Measurements from ENCODE around the gene CRACDL. TPM values are rescaled to one million over a fixed set of nuclear protein-coding genes. Genes with fewer than 3 reads are reported as not detected.

The CRACDL gene
- polyA plus RNA-seq, 1 experiment, result not detected

- CTCF ChIA-PET, result no interaction called here
- Histone ChIP-seq H3K36me3 (ENCODE audit: control insufficient read depth, insufficient read depth, low read length) (no peaks in the 10 kb centered on the region), H3K4me3 (ENCODE audit: low read depth, low read length) (no peak overlapping the region), H3K27me3 (ENCODE audit: control insufficient read depth, insufficient read depth, low read length) (peaks cover 4% of the 10 kb centered on the region; the same call in 1 of the 2 replicates)
- TF ChIP-seq CTCF (IDR thresholded peaks at IDR 0.05; ENCODE audit: insufficient read depth, low read depth, low read length), result no peak
- no peak for DNase-seq (ENCODE audit: low read depth)
- POLR2A ChIA-PET, result no interaction called here
Observed at GRCh38 chr2:98769114-98769476, 166.9 kb downstream of the CRACDL start.

GRCh38 chr2:98768384-98769113 lies 167.5 kb downstream of the CRACDL start:
- H3K4me3 ChIP-seq (ENCODE audit: low read depth, low read length), result no peak overlapping the region
- ChIA-PET CTCF (interaction anchor here (0.6 kb wide), 1 partner anchor 40 kb away, joined by 3 read pairs; no protein-coding TSS in a partner anchor), POLR2A (no interaction called here)
- H3K27me3 ChIP-seq (ENCODE audit: control insufficient read depth, insufficient read depth, low read length), result peaks cover 4% of the 10 kb centered on the region; the same call in 1 of the 2 replicates
- H3K36me3 ChIP-seq (ENCODE audit: control insufficient read depth, insufficient read depth, low read length), result no peaks in the 10 kb centered on the region
- TF ChIP-seq CTCF (IDR thresholded peaks at IDR 0.05; ENCODE audit: insufficient read depth, low read depth, low read length), result no peak
- no peak for DNase-seq (ENCODE audit: low read depth)

GRCh38 chr2:98764499-98764898 lies 171.5 kb downstream of the CRACDL start:
- no peak for TF ChIP-seq CTCF (IDR thresholded peaks at IDR 0.05; ENCODE audit: insufficient read depth, low read depth, low read length)
- no peaks in the 10 kb centered on the region for H3K36me3 ChIP-seq (ENCODE audit: control insufficient read depth, insufficient read depth, low read length)
- H3K27me3 ChIP-seq (ENCODE audit: control insufficient read depth, insufficient read depth, low read length), result no peaks in the 10 kb centered on the region
- no peak for DNase-seq (ENCODE audit: low read depth)
- no peak overlapping the region for H3K4me3 ChIP-seq (ENCODE audit: low read depth, low read length)
- ChIA-PET POLR2A (no interaction called here), CTCF (no interaction called here)

GRCh38 chr2:98763209-98763951 lies 172.6 kb downstream of the CRACDL start:
- no peaks in the 10 kb centered on the region for H3K27me3 ChIP-seq (ENCODE audit: control insufficient read depth, insufficient read depth, low read length)
- ChIA-PET CTCF (no interaction called here), POLR2A (interaction anchor here (0.5 kb wide), 1 partner anchor 1101 kb away, joined by 4 read pairs; no protein-coding TSS in a partner anchor)
- H3K4me3 ChIP-seq (ENCODE audit: low read depth, low read length), result no peak overlapping the region
- DNase-seq (ENCODE audit: low read depth), result no peak
- no peaks in the 10 kb centered on the region for H3K36me3 ChIP-seq (ENCODE audit: control insufficient read depth, insufficient read depth, low read length)
- no peak for TF ChIP-seq CTCF (IDR thresholded peaks at IDR 0.05; ENCODE audit: insufficient read depth, low read depth, low read length)

GRCh38 chr2:98761909-98762308 lies 174.1 kb downstream of the CRACDL start:
- DNase-seq (ENCODE audit: low read depth), result no peak
- CTCF ChIA-PET, result no interaction called here
- Histone ChIP-seq H3K4me3 (ENCODE audit: low read depth, low read length) (no peak overlapping the region), H3K36me3 (ENCODE audit: control insufficient read depth, insufficient read depth, low read length) (no peaks in the 10 kb centered on the region), H3K27me3 (ENCODE audit: control insufficient read depth, insufficient read depth, low read length) (no peaks in the 10 kb centered on the region)
- TF ChIP-seq CTCF (IDR thresholded peaks at IDR 0.05; ENCODE audit: insufficient read depth, low read depth, low read length), result no peak
- POLR2A ChIA-PET, result no interaction called here

Measured in BJ (cell line).